Measurements from ENCODE around the gene TSHZ3. TPM values are rescaled to one million over a fixed set of nuclear protein-coding genes. Genes with fewer than 3 reads are reported as not detected.

TSHZ3 gene
- total RNA-seq, 1 experiment from 2014 or later = 3.2 TPM

- Histone ChIP-seq H4K91ac (ENCODE audit: insufficient read length, low read depth, low read length) (no peak overlapping the region), H3K4me2 (ENCODE audit: insufficient read depth, insufficient read length, low read length) (no peak overlapping the region), H3K9me3 (ENCODE audit: control insufficient read depth, low read depth, low read length) (no peaks in the 10 kb centered on the region), H3K23ac (ENCODE audit: insufficient read length, low read depth, low read length) (no peak overlapping the region), H2BK120ac (ENCODE audit: low read depth, low read length, poor library complexity, severe bottlenecking) (no peak overlapping the region), H4K20me1 (ENCODE audit: control insufficient read depth, insufficient read depth, insufficient read length) (no peaks in the 10 kb centered on the region), H2AK5ac (ENCODE audit: insufficient read length, low read length) (no peak overlapping the region), H3K27ac (ENCODE audit: insufficient read length, low read depth, low read length) (no peak overlapping the region), H2BK12ac (ENCODE audit: insufficient read length, low read depth, low read length) (no peak overlapping the region), H2BK5ac (ENCODE audit: insufficient read length, low read length) (no peak overlapping the region), H3K9ac (ENCODE audit: extremely low read depth, insufficient read length, low read length) (no peak overlapping the region), H4K5ac (ENCODE audit: insufficient read length, low read depth, low read length) (no peak overlapping the region), H3K14ac (ENCODE audit: insufficient read depth, low read length) (no peak overlapping the region), H3K56ac (ENCODE audit: insufficient read length, low read depth, low read length) (no peak overlapping the region), H3K27me3 (ENCODE audit: insufficient read depth, low read length) (no peaks in the 10 kb centered on the region), H3K79me1 (ENCODE audit: insufficient read depth, low read depth, low read length, poor library complexity, severe bottlenecking) (no peaks in the 10 kb centered on the region), H3K23me2 (ENCODE audit: insufficient read length, low read depth, low read length, poor library complexity, severe bottlenecking) (no peaks in the 10 kb centered on the region), H3K18ac (ENCODE audit: insufficient read length, low read depth, low read length) (no peak overlapping the region), H2AFZ (ENCODE audit: low read length) (no peak overlapping the region), H3T11ph (ENCODE audit: low read length) (no peak overlapping the region), H3K4me1 (ENCODE audit: insufficient read depth, low read length) (no peaks in the 10 kb centered on the region), H2BK20ac (ENCODE audit: low read depth, low read length, poor library complexity, severe bottlenecking) (no peak overlapping the region), H4K8ac (replicated peaks; ENCODE audit: insufficient read length, low read depth, low read length) (no peak overlapping the region), H3K79me2 (ENCODE audit: insufficient read depth, low read length) (no peaks in the 10 kb centered on the region), H2BK15ac (ENCODE audit: low read depth, low read length) (no peak overlapping the region), H3K4ac (ENCODE audit: low read depth, low read length) (no peak overlapping the region)
- Mint-ChIP-seq H3K4me1 (peaks cover 13 to 14% of the 10 kb centered on the region in 2 experiments), H3K36me3 (ENCODE audit: insufficient read depth in 1 of 3, low read depth in 3 of 3) (no peaks in the 10 kb centered on the region), H3K4me3 (no peak overlapping the region), H3K27ac (peak overlapping the region in 1 of 3 experiments; percentile 66; a peak in 2 of 7 replicates), H3K9me3 (0 out of 5 replicates have a peak, but pooled peaks cover 0 to 2% of the 10 kb centered on the region in 2 experiments), H3K27me3 (ENCODE audit: low read depth) (no peaks in the 10 kb centered on the region)
- WGBS (ENCODE audit: extremely low coverage, insufficient read length, low lambda C conversion rate) = no CpG with 5 or more reads among the region's 4 CpGs
- DNase-seq = no peak
- TF ChIP-seq CTCF (conservative IDR thresholded peaks at IDR 0.05) = no peak
Measured at GRCh38 chr19:31391518-31391917, 42.3 kb upstream of the TSHZ3 start.
